SHP77 (cell line): ENCODE measurements around the gene DEFB119.
"Not testable (repeated sequence)": the region's sequence is repeated elsewhere in the genome, so short reads cannot be mapped to it uniquely, and the experiment has no call there.

Source experiments
- DNase-seq, 2 experiments: peaks; one replicate each; lab custom pipeline; 2025; lab: John Stamatoyannopoulos, UW

The DEFB119 gene

GRCh38 chr20:31390490-31390889, at the start of gene DEFB119:
DEFB119 (minus strand) TSS chr20:31390590; CDS start chr20:31390483, 107 bp downstream.
- no peak for DNase-seq

GRCh38 chr20:31430568-31431115, 40.3 kb upstream of the DEFB119 start:
- DNase-seq: no peak

GRCh38 chr20:31427576-31427975, 37.2 kb upstream of the DEFB119 start:
- DNase-seq: not testable (repeated sequence)

DNA sequence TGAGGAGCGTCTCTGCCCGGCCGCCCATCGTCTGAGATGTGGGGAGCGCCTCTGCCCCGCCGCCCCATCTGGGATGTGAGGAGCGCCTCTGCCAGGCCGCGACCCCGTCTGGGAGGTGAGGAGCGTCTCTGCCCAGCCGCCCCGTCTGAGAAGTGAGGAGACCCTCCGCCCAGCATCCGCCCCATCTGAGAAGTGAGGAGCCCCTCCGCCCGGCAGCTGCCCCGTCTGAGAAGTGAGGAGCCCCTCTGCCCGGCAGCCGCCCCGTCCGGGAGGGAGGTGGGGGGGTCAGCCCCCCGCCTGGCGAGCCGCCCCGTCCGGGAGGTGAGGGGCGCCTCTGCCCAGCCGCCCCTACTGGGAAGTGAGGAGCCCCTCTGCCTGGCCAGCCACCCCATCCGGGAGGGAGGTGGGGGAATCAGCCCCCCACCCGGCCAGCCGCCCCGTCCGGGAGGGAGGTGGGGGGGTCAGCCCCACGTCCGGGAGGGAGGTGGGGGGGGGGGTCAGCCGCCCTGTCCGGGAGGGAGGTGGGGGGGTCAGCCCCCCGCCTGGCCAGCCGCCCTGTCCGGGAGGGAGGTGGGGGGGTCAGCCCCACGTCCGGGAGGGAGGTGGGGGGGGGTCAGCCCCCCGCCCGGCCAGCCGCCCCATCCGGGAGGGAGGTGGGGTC, 36.6 kb upstream of the DEFB119 start:
- not testable (repeated sequence) for DNase-seq

- DNase-seq: no peak
Measured at GRCh38 chr20:31425797-31426196, 35.4 kb upstream of the DEFB119 start.

GRCh38 chr20:31418307-31418706, 27.9 kb upstream of the DEFB119 start:
- no peak for DNase-seq

DNA sequence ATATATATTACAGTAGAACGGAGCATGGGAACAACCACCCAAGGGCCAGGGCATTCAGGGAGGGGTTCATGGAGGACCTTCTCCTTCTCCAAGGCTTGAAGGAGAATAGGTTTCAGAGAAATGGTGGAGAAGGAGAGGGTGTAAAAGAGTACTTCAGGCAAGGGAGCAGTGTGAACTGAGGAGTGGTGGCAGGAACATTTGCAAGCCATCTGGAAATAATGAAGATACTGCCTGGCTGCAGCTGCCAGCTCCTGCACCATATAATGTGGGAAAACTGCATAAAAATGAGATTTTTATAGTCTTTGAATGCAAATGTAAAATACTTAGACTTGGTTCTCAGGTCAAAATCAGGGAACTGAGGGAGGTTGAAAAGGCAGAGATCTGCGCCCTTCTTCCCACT, 25.3 kb upstream of the DEFB119 start:
- DNase-seq: no peak

- no peak for DNase-seq
Measured at GRCh38 chr20:31414381-31414780, 24.0 kb upstream of the DEFB119 start.

DNA sequence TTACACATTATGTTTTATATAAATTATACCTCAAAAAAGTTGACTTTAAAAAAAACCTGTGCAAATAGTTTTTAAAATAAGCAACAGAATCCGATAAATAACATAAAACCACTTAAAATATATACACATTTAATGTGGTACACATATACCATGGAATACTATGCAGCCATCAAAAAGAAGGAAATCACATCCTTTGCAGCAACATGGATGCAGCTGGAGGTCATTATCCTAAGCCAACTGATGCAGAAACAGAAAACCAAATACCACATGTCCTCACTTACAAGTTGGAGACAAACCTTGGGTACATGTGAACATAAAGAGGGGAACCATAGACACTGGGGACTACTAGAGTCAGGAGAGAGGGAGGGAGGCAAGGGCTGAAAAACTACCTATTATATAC, 19.6 kb upstream of the DEFB119 start:
- no peak for DNase-seq

GRCh38 chr20:31406115-31406514, 15.7 kb upstream of the DEFB119 start, which contains the start of gene DEFB121:
DEFB121 (minus strand) TSS chr20:31406215; CDS start chr20:31406152, 63 bp downstream.
- DNase-seq: no peak

DNA sequence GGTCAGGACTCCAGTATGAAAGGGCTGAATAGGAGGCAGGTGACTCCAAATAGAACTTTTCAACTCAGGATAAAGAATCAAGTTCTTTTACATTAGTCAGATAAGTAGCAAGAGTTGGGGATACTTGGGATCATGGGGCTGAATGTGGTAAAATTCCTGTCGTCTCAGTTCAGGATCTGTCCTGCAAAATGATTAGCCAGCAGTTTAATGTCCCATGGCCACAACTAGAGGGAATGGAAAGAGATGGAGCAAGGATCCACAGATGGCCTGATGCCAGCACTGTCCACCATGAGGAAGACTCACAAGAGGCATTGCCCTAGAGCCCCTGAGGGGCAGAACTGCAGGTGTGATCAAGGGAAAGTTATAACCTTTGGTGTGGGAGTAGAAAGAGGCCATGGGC, 13.5 kb upstream of the DEFB119 start:
- DNase-seq: no peak

GRCh38 chr20:31394900-31395299, 4.5 kb upstream of the DEFB119 start:
- DNase-seq: no peak

- DNase-seq: no peak
Measured at GRCh38 chr20:31392836-31393235, 2.4 kb upstream of the DEFB119 start.

DNA sequence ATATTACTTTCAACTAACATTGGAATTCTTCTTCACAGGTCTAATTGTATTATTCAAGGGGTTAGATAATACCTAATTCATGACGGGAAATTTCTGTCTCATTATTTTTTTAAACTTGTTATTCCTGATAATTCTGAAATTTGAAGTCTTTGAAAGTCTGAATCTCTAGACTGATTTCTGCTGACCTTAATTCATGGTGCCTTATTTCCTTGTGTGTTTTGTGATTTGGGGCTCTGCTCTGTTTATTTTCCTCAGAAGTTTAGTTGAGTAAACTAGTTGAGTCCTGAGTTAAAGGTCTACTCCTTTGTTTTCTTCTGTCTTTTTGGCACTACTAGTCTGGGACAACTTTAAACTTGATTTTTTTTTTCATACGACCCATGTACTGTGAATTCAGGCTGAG, 16.0 kb downstream of the DEFB119 start:
- no peak for DNase-seq

- no peak for DNase-seq
Measured at GRCh38 chr20:31368301-31368700, 22.1 kb downstream of the DEFB119 start, which contains the start of gene DEFB118. DEFB118 (plus strand) TSS chr20:31368601; CDS start chr20:31368651, 50 bp downstream.

GRCh38 chr20:31364272-31364671, 26.1 kb downstream of the DEFB119 start:
- DNase-seq: not testable (repeated sequence)

DNA sequence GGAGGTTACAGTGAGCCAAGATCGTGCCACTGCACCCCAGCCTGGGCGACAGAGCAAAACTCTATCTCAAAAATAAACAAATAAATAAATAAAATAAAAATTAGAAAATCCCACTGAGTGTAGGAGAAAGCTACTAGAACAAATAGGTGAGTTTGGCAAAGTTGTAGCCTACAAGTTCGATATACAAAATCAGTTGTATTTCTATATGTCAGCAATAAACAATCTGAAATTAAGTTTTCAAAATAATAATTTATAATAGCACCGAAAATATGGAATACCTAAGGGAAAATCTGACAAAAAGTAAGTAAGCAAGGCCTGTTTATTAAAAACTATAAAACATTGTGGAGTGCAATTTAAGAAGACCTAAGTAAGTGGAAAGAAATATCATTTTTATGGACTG, 27.1 kb downstream of the DEFB119 start:
- DNase-seq: no peak

DNA sequence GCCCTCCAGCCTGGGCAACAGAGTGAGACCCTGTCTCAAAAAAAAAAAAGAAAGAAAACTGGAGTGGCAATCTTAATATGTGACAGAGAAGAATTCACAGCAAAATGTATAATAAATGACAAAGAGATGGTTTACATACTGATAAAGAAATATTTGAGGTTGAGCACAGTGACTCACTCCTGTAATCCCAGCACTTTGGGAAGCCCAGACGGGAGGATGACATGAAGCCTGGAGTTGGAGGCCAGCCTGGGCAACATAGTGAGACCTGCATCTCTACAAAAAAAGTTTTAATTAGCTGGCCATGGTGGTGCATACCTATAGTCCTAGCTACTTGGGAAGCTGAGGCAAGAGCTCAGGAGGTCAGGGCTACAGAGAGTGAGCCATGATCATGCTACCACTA, 34.4 kb downstream of the DEFB119 start:
- no peak for DNase-seq

DNA sequence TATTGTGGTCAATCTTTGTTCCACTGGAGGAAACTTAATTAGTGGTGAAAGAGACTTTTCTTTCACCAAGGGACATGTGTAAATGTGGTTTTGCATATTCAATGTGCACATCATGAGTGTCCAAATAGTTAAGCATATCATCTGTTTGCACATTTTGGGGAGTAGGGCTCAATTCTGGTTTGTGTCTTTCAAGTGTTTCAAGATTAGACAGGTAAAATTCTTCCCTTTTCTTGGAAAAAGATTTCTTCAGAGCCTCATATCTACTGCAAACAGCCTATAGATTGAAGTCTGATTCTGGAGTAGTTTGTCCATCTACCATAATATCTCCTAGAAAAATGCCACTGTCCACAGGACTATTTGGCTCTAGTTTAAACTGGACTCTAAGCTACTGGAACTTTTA, 48.9 kb downstream of the DEFB119 start:
- no peak for DNase-seq

- DNase-seq: no peak
Measured at GRCh38 chr20:31330893-31331292, 59.5 kb downstream of the DEFB119 start.
